ENCODE measurements around the gene P2RY2. TPM values are rescaled to one million over a fixed set of nuclear protein-coding genes. Genes with fewer than 3 reads are reported as not detected.

Gene P2RY2
- total and polyA plus RNA-seq, 10 of the 15 experiments (the other 5 are each of a cell fraction or from before 2014, with no cell fraction given), result 0.03 to 0.23 (median 0.17) TPM; not detected in 7

GRCh38 chr11:73193251-73194033 lies 24.6 kb upstream of the P2RY2 start (continued):
- TF ChIP-seq PAX5 (IDR thresholded peaks at IDR 0.05; ENCODE audit: borderline replicate concordance, low read depth, low read length) (peak; percentile 93), RCOR1 (conservative IDR thresholded peaks at IDR 0.05; ENCODE audit: low read depth, low read length) (0 out of 2 replicates have a peak, but pooled peaks have one; percentile 32), MLLT1 (IDR thresholded peaks at IDR 0.05) (no peak), RELB (IDR thresholded peaks at IDR 0.05; ENCODE audit: low read depth) (no peak), E2F4 (IDR thresholded peaks at IDR 0.05; ENCODE audit: low read depth, low read length) (no peak), IKZF1 (conservative IDR thresholded peaks at IDR 0.05) (peak; percentile 48), TCF3 (IDR thresholded peaks at IDR 0.05; ENCODE audit: borderline replicate concordance, insufficient read depth, low read depth, low read length) (no peak), EED (IDR thresholded peaks at IDR 0.05; ENCODE audit: low read depth) (0 out of 2 replicates have a peak, but pooled peaks have one; percentile 16), NR2C1 (IDR thresholded peaks at IDR 0.05) (0 out of 2 replicates have a peak, but pooled peaks have one; percentile 39), ZNF622 (IDR thresholded peaks at IDR 0.05) (no peak), NFXL1 (IDR thresholded peaks at IDR 0.05; ENCODE audit: borderline replicate concordance) (no peak), IRF4 (IDR thresholded peaks at IDR 0.05; ENCODE audit: low read depth, low read length) (peak; percentile 79), NR2F1 (conservative IDR thresholded peaks at IDR 0.05) (peak; percentile 86), PKNOX1 (IDR thresholded peaks at IDR 0.05) (peak; percentile 42; the same call in 1 of the 2 replicates), PBX3 (IDR thresholded peaks at IDR 0.05; ENCODE audit: insufficient replicate concordance, low read depth, low read length) (no peak), ZBTB33 (IDR thresholded peaks at IDR 0.05) (no peak), TBL1XR1 (IDR thresholded peaks at IDR 0.05; ENCODE audit: low read depth, low read length) (0 out of 2 replicates have a peak, but pooled peaks have one; percentile 57), MTA2 (IDR thresholded peaks at IDR 0.05; ENCODE audit: low read depth) (peak; percentile 31; the same call in 1 of the 2 replicates), JUND (IDR thresholded peaks at IDR 0.05; ENCODE audit: low read depth, low read length) (no peak), EP300 (IDR thresholded peaks at IDR 0.05; ENCODE audit: borderline replicate concordance in 1 of 2, control insufficient read depth in 1 of 2, low read depth in 2 of 2, low read length in 2 of 2) (peak in 1 of 2 experiments; percentile 64; a peak in 2 of 4 replicates), STAT3 (IDR thresholded peaks at IDR 0.05; ENCODE audit: low read depth, low read length) (no peak)

Measured in GM12878 (cell line).